ENCODE data around the gene SIL1.

SIL1 gene

DNA sequence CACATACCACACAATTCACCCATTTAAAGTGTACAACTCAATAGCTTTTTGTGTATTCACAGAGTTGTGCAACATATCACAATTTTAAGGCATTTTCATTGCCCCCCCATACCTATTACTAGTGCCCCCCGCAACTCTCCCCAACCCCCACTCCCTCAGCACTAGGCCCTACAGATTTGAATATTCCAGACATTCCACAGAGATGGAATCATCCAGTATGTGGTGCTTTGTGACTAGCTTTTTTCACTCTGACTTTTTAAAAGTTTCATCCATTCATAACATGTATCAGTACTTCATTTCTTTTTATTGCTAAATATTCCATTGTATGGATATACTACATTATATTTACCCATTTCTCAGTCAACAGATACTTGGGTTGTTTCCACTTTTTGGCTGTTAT is 220.1 kb downstream of the SIL1 start:
- DNase-seq (ENCODE audit: low spot score) = no peak

DNA sequence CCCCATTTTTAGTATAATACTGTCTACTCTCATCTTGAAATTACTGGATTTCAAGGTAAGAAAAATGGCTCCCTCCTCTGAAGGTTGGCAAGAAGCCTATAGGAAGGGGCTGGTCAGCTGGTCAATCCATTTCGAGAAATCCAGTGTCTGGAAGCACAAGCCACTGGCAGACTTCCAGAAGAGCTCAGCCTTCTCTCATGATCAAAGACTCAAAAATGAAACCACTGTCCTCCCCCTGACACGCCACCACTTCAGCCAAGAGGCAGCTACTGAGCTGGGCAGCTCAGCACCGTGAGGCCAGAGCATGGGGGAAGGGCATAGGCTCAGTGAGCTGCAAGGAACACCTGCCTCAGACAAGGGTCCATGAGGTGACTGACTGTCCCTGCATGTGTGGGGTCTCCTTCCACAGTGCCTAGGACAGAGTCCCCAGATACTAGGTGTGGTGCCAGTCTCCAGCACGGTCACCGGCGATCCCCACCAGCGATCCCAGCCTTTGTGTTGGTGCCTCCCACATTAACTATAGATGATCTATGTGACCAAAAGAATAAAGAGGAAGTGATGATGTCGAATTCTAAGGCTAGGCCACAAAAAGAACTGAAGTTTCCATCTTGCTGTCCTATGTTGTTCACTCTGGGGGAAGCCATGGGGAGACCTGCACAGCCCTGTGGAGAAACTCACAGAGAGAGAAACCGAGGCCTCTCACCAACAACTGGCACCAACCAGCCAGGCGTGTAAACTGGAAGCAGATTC is 222.9 kb downstream of the SIL1 start:
- peak; percentile 51 for DNase-seq (ENCODE audit: low spot score)

DNA sequence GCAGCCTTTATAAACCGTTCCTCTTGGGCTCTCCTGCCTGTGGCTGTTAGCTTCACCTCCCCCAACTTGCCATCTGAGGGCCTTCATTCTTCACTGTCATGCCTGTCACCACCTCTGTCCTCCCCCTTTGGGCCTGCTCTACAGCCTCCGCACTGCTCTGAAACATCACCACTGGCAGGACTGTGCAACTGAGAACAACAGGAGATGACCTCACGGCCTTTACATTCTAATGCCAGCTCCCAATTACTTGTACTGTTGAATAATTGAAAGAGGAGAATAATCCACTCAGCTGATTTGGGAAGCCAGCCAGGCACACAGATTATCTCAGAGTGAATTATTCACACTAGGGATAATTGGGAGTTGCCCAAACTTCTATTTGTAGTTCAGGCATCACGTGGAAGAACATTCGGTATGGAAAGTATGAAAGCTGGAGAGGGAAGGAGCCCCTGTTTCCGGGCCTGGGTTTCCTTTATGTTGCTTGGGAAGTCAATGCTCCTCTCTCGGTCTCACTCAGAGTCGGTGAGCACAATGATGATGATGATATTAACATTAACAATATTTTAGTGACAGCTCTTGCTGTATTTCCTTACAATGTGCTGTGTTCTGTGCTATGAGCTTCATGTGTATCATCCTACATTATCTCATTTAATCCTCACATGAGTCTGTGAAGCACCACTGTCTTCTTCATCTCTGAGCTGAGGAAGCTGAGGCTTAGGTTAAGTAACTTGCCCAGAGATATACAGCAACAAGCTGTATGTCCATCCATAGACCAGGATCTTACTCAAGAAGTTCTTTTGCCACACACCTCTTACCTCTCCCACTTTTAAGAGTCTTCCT is 223.7 kb downstream of the SIL1 start:
- peak; percentile 65 for DNase-seq (ENCODE audit: low spot score)

DNA sequence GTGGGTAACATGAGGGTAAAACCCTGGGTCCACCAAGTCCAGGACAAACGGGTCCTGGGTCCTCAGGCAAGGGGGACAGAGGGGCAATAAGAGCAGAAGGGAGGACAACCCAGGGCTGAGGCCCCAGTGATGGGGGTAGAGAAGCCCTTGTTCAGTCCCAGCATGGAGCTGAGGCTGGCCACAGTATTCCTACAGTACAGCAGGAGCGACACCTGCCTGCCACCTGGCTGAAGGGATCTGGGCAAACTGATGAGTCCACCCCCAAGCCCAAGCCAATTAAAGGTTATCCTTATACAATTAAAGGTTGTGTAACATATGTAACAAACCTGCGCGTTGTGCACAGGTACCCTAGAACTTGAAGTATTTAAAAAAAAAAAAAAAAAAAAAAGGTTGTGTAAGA is 225.3 kb downstream of the SIL1 start:
- no peak for DNase-seq (ENCODE audit: low spot score)

DNA sequence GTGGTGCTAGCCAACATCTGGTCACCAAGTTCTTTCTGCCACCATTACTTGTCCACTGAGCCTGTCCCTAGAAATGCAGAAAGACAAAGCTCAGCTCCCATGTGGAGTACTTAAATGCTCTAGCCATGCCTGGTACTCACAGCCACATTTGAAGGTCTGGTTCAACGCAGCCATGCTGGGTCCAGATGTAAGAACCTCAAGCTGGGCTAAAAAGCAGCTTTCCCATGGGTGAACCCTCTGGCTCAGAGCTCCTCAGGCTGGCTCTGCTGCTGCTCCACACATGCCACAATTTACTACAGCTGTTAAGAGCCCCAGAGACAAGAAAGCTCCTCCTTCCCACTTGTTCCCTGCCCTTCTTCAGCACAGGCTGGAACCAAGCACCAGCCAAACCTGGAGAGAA is 225.9 kb downstream of the SIL1 start:
- no peak for DNase-seq (ENCODE audit: low spot score)

DNA sequence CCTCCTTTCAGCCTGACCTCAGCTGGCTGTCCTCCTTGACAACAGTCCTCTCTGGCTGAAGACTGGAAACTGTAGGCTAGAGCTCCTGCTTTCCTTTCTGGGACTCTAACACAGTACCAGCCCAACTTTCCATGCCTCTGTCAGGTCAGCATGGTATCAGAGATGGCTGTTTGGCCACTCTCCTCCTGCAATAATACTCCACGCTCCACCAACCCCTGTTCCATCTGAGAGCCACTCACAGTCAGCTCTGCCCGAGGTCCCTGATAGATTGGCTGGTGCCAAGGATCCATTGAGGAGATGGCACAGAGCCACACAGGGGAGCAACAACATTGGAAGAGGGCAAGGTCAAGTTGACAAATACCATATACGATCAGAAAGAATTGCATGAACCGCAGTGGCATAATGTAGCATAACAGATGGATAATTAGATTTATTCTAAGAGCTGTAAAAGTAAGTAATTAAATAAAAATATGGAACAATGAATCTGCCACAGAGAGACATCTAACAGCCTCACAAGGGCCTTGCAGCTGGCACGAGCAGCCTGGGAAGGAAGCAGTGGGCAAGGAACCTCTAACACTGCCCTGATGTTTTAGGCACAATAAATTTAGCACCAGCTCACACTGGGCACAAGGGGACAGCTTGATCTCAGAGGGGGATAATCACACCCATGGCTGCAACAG is 228.7 kb downstream of the SIL1 start:
- no peak for DNase-seq (ENCODE audit: low spot score)

DNA sequence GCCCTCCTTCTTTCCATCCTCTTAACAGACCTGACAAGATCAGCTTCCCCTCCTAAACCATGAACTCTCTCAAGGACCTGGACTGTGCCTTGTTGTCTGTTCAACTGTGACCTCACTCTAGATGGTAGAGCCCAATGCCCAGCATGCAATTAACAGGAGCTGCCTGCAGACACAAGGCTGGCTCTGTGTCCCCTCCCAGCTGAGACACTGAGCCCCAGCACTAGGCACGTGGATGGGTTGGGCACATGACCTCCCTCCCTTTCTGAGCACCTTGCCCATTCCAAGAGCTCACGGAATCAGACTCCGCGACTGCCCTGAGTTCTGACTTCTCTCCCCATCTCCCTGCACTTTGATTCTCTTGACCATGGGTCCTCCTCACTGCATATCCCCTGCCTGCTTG is 229.6 kb downstream of the SIL1 start:
- no peak for DNase-seq (ENCODE audit: low spot score)

DNA sequence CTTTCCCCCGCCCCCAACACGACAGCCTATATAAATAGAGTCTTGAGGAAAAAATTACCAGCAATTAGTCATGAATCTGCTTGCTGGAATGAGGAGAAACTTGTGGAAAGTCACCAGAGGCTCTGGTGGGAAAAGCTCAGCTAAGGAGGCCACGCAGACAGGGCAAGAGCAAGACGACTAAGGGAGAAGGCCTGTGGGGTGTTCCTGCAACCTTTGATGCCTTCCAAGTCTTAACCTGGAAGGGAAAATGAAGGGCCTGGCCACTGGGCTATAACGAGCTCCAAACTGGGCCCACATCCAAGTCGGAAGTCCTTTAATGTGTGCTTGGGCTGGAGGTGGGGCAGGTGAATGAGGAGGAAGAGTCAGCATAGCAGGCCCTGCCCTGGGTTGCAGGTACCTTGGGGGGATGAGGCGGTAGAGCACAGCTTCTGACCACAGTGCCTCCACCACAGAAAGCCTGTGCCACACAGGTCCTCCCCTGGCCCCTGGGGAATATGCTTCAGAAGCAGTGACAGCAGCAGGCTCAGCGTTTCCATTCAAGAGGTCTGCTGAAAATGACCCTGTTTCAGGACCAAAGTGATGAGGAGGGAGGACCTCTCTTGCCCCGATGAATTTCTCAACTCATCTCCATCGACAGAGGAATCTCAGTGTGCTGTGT is 230.2 kb downstream of the SIL1 start:
- DNase-seq (ENCODE audit: low spot score) = no peak

DNA sequence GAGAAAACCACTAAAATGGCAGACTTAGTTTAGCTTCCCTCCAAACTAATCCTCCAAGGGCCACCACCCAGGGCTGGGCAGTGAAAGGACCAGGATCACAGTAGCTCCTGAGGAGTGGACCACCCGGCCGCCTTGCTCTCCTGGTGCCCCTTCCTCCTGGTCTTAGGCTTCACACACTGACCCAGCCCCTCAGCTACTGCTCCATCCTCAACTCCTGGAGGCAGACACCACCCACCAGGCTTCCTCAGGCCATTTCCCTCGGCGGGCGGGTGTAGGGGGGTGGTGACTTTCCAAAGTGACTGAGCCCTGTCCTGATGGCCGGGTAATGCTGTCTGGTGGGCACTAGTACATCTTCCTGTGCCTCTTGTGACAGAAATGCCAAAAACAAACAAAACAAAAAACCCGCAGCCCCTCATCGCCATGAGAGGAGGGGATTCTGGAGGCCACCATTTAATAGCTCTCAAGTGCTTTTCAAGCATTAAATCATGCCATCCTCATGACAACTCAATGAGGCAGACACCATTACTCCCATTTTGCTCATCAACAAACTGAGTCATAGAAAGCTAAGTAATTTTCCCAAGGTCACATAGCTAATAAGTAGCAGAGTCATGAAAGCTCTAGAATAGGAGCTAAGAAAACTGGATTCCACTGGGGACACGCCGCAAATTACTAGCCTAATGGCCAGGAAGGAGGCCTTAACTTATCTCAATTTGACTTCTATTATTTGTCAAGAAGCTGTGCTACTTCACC is 231.8 kb downstream of the SIL1 start:
- DNase-seq (ENCODE audit: low spot score) = no peak

DNA sequence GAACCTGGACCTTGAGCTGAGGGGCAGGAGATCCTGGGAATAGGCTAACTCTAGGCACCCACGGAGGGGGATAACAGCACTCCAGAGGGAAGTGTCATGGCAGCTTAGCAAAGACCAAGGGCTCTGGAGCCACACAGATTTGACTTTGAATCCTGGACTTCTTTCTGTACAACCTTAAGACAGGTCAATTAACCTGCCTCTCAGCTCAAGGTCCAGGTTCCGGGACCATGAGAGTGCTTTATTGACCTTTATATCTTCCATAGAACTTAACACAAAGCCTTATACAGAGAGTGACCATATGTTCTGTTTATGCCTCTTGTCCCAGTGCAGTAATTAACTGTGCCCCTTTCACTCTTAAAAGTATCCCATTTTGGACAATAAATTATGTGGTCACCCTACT is 232.5 kb downstream of the SIL1 start:
- no peak for DNase-seq (ENCODE audit: low spot score)

DNA sequence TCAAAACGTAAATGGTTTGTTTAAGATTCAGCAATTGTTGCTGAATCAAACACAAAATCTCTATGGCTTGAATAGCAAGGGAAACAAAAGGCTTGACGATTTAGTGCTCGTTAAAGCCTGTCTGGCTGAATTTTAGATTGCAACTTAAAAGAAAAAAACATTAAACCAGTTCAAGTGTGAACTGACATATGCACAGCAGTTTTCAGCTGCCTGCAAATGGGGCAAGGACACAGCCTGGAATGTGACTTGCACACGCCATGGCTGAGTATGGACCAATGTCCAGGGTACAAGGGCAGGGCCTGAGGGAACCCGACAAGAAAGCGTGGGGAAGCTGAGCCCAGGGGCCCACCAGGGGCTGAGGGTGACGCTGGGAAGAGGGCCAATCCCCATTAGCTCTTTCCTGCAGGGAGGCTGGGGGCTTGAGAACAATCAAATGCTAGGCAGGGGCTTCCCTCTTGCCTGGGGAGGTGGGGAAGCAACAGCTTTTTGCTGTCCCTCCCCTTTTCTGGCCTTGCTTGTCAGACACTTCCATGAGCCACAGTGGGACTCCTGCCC is 233.4 kb downstream of the SIL1 start:
- DNase-seq (ENCODE audit: low spot score) = no peak

DNA sequence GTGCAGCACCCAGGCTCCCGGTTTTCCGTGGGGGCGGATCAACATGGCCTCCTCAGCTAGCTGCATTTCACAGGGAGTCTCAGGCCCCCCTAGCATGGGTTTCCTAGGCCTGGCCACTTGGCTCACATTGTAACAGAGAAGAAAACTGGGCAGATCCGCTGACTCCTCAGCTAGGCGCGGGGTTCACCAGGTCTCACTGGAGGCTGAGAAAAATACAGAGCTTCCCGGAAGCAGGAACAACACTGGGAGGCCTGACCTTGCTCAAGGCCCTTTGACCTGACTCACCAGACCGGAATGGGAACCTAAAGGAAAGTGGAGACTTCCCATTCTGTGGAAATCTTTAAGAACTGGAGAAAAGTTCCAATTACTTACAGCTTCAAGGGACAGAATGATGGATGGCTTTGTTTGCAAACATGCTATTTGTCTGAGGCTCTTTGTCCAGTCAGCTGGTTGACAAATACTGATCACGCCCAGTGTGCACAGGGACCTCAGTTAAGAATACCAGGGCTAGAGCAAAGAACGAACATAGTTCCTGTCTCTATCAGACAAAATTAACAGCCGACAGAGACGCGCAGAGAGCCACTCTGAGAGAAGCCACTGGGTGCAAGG is 234.3 kb downstream of the SIL1 start:
- DNase-seq (ENCODE audit: low spot score) = peak; percentile 55

DNA sequence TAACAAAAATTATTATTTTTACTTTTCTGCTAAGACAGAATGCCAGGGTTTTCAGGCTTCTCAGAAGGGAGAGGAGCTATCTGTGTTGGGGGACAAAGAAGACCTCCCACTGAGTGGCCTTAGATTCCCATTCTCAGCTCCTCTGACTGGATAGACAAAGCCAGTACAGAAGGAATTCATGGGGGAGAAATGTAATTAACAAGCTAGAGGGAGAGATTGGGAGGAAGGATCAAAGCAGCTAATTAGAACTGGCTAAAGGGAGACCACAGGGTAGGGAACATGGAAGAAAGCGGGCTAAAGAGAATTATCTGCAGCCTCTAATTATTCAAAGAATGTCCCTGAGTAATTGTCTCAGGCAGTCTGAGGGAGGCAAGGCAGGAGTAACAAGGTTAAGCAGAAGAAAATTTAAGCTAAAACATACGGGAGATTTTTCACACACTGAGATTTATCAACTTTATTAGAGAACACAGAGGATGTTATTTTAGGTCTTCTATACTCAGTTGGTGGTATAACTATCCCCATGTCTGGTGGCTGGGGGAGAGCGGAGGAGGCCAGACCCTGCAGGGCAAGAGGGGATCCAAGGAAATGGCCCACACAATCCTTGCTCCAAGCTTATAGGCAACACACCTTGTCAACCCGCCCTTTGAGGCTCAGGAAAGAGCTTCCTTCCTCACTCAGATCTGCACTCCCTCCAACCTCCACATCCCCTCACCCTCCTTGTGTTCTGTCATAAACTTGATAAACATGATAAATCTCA is 235.4 kb downstream of the SIL1 start:
- no peak for DNase-seq (ENCODE audit: low spot score)

DNA sequence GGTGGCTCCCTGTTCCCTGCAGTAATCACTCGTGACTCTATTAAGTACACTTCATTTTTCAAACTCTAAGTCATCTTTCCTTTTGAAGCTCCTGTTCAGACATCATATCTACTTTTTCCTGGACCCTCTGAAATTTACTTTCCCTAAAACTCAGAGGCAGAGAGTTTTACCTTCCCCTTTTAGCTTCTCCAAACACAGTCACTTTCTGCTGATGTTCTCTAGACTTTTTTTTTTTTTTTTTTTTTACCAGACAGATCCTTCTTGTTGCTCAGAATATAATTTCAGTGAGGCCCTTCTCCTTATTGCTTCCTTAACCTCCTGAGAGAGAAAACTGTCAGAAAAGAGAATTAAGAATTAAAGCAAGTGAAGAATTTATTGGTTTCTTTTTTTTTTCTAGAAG is 236.4 kb downstream of the SIL1 start:
- no peak for DNase-seq (ENCODE audit: low spot score)

DNA sequence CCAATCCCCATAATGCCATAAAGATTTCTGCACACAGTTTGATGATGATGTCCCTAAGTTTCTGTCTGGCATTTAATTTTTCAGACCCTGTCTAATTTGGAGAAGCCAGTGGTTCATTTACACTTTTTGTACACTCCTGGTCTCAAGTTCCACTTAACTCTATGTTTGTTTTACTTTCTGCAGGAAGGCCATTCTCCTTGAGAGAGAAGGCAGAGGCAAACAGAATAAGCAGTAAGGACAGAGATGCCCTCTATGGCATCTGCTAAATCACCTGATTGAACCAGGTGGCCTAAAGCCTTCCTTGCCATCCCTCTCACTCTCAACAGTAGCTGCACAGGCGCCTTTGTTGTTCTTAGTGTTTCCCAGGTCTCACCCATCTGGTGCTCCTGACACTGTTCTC is 236.9 kb downstream of the SIL1 start:
- no peak for DNase-seq (ENCODE audit: low spot score)

DNA sequence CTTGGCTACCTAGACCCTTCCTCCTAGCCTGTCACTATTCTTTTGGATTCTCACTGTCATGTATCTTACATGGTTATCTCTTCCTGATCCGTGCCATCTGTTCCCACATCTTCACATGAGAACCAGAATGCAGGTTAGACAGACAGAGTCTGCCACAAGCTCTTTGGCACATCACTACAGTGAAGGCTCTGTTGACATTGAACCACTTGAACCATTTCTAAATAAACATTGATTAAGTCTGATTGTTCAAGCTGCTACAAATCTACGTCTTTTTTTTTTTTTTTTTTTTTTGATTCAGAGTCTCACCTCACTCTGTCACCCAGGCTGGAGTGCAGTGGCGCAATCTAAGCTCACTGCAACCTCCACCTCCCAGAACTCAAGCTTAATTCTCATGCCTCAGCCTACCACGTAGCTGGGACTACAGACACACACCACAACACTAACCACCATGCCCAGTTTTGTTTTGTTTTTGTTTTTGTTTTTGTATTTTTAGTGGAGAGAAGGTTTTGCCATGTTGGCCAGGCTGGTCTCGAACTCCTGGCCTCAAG is 237.9 kb downstream of the SIL1 start:
- DNase-seq (ENCODE audit: low spot score) = no peak

DNA sequence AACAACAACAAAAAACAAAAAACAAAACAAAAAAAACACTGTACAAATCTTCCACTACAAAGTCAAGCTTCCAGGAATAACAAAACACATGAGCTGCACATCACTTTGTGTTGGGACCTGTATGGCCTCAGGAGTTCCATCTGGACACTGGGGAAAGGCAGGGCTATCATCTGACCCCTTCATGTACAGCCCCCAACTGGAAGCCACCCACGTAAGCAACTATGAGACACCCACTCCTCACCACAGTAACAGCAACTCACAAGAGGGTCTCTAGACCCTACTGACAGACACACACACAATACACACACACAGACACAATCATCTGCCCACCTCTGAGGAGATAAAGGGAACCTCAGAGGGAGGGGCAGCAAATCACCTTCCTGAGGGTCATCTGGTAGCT is 241.4 kb downstream of the SIL1 start:
- no peak for DNase-seq (ENCODE audit: low spot score)

DNA sequence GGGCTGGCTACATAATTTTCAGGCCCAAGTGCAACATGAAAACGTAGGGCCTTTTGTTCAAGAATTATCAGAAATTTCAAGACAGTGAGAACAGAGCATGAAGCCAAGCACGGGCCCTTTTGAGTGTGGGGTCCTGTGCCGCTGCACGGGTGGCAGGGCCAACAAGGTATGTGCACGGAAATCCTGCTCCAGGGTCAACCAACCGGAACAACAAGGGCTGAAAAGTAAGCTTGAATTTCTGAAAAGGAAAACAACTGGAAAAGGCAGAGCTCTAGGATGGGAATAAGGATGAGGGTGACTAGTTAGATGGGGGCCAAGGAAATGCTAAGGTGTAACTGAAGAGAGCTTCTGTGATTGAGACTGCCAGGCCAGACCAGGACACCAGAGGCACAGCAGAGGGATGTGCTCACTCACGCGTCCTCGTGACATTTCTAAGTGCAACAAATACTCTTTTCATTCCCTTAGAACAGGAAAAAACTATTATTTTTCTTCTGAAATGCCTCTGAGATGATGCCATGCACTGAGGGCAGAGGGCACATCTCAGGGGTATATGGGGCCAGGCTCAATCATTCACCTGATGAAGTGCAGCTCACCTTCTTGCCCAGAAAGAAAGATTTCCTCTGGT is 242.4 kb downstream of the SIL1 start:
- no peak for DNase-seq (ENCODE audit: low spot score)

DNA sequence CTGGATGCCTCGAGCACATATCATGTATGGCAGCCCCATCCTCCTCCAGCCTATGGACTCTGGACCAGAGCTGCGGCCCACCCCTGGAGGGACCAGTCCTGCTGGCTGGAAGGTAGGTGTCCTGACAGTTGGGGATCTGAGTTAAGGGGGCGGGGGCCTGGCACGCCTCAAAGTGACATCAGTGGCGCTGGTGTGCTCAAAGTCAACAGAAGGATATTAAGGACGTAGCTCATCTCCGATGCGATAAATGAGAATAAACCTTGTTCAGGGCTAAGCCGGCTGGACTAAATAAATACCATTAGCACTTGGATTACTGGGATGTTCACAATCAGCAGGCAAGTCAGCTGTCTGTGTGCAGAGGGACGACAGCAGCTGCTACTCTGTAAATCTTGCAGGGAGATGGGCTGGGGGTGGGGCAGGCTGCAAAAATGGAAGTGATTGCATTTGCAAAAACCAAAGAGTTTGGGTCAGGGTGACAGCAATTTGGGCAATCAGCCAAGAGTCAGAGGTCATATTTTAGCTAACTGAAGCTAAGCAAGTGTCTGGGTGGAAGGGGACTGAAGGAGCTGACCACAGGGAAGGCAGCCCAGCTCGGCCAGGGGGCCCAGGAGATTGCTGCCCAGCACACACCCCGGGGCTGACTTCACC is 243.0 kb downstream of the SIL1 start:
- DNase-seq (ENCODE audit: low spot score) = no peak

Measured in kidney capillary endothelial cell (primary cell).